ENCODE measurements around the gene GCDH. TPM values are rescaled to one million over a fixed set of nuclear protein-coding genes. Genes with fewer than 3 reads are reported as not detected.

Gene GCDH
- total RNA-seq, 3 donors from 2014 or later = 24.2 to 27.2 (median 24.7) TPM

DNA sequence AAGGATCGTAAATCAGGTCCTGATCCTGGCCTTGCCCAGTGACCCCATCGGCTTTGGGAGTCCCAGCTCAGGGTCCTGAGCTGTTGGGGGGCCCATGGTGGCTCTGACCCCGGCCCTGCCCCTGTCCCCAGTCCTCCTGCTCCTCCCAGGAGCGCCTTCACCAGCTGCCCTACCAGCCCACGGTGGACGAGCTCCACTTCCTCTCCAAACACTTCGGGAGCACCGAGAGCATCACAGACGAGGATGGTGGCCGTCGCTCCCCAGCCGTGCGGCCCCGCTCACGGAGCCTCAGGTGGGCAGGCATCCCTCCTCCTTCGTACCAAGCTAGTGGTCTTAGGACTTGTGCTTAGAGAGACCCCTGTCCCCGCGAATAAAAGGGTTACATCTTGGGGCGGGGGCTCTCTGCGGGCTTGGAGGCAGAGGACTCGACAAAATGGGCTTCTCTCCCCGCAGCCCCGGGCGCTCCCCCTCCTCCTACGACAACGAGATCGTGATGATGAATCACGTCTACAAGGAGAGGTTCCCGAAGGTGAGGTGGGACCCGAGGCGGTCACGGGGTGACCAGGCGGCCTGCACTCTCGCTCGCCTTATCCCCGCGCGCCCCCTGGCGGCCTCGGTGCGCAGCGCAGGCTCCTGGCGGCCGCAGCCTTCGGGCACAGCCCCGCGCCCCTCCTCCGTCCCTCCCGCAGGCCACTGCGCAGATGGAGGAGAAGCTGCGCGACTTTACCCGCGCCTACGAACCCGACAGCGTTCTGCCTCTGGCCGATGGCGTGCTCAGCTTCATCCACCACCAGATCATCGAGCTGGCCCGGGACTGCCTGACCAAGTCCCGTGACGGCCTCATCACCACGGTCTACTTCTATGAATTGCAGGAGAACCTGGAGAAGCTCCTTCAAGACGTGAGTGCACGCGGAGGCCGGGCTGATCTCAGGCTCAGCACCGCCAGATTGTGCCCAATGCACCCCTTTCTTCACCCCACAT, 43.5 kb upstream of the GCDH start:
- intact Hi-C loops (cut with DNase I, micrococcal nuclease) = loop anchor here in 1 of 2 donors (5.0 kb wide), 1 partner anchor 80 kb away; no protein-coding TSS in a partner anchor
- peak; percentile 98 for TF ChIP-seq CTCF (IDR thresholded peaks at IDR 0.05)
- Histone ChIP-seq H3K36me3 (ENCODE audit: low read depth) (no peaks in the 10 kb centered on the region), H3K9me3 (no peaks in the 10 kb centered on the region), H3K4me3 (no peak overlapping the region), H3K4me1 (ENCODE audit: low read depth) (peaks cover 3% of the 10 kb centered on the region)
- DNase-seq = peak; percentile 82 to 91 (median 90)
- peak; percentile 100 for ATAC-seq

DNA sequence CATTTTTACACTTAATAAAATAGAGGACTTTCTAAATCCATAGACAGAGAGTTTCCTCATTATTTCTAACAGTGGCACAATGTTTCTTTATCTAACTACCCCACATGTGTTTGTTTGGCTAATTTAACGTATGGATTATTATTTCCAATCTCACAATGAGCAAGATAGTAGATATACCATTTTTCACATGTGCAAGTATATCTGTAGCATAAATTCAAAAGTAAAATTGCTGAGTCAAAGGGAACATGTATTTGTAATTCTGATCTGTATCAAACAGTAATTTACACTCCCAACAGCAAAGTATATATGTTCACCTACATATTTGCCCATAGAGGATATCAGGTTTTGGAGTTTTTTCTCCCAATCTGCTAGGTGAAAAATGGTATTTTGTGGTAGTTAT, 34.3 kb upstream of the GCDH start:
- no peaks in the 10 kb centered on the region for H3K9me3 ChIP-seq
- no peak overlapping the region for H3K4me3 ChIP-seq
- DNase-seq = no peak
- TF ChIP-seq CTCF (IDR thresholded peaks at IDR 0.05) = no peak
- H3K4me1 ChIP-seq (ENCODE audit: low read depth) = no peaks in the 10 kb centered on the region
- no peaks in the 10 kb centered on the region for H3K36me3 ChIP-seq (ENCODE audit: low read depth)
- no peak for ATAC-seq
- intact Hi-C loops (cut with DNase I, micrococcal nuclease) = no loop called here

DNA sequence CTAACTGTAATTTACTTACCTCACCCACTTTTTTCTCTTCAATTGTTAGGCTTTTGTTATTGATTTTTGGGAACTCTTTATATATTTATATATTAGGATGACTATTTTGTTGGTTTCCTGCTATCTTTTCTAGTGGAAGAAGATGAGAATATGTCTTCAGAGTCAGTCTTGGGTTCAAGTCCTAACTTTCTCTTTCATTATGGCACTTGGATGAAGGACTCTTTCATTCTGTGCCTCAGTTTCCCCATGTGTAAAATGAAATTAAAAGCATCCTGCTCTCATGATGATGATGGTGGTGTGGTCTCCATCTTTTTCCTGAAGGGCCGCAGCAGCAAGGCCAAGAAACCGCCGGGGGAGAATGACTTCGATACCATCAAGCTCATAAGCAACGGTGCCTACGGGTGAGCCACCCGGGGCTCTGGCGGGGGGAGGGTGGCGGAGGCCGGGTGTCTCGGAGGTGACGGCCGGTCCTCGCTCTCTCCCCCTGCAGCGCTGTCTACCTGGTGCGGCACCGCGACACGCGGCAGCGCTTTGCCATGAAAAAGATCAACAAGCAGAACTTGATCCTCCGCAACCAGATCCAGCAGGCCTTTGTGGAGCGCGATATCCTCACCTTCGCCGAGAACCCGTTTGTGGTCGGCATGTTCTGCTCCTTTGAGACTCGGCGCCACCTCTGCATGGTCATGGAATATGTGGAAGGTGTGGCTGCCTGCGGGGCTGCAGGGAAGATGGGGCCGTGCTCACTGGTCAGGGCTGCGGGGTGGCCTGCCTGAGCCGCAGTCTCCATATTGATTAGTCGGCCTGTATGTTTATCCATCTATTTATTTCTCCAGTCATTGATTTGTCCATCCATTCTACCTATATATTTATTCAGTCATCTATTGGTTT, 32.7 kb upstream of the GCDH start:
- no peak for ATAC-seq
- DNase-seq = no peak
- Histone ChIP-seq H3K4me1 (ENCODE audit: low read depth) (no peaks in the 10 kb centered on the region), H3K4me3 (no peak overlapping the region), H3K9me3 (no peaks in the 10 kb centered on the region), H3K36me3 (ENCODE audit: low read depth) (no peaks in the 10 kb centered on the region)
- intact Hi-C loops (cut with DNase I, micrococcal nuclease) = no loop called here
- TF ChIP-seq CTCF (IDR thresholded peaks at IDR 0.05) = no peak

DNA sequence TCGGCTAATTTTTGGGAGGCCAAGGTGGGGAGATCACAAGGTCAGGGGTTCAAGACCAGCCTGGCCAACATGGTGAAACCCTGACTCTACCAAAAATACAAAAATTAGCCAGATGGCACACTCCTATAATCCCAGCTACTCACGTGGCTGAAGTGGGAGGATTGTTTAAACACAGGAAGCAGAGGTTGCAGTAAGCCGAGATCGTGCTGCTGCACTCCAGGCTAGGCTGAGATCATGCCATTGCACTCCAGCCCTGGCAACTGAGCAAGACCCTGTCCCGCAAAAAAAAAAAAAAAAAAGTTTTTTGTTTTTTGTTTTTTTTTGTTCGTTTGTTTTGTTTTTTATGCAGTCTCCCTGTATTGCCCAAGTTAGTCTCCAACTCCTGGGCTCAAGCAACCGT, 31.4 kb upstream of the GCDH start:
- no peak for TF ChIP-seq CTCF (IDR thresholded peaks at IDR 0.05)
- DNase-seq (no peak), ATAC-seq (no peak)
- Histone ChIP-seq H3K4me1 (ENCODE audit: low read depth) (no peaks in the 10 kb centered on the region), H3K9me3 (no peaks in the 10 kb centered on the region), H3K36me3 (ENCODE audit: low read depth) (no peaks in the 10 kb centered on the region), H3K4me3 (no peak overlapping the region)
- intact Hi-C loops (cut with DNase I, micrococcal nuclease) = no loop called here

GRCh38 chr19:12864143-12864542, 26.8 kb upstream of the GCDH start:
- no peak overlapping the region for H3K4me3 ChIP-seq
- TF ChIP-seq CTCF (IDR thresholded peaks at IDR 0.05) = no peak
- DNase-seq (no peak), ATAC-seq (no peak)
- intact Hi-C loops (cut with DNase I, micrococcal nuclease) = no loop called here
- H3K9me3 ChIP-seq = no peaks in the 10 kb centered on the region
- peaks cover 6% of the 10 kb centered on the region for H3K4me1 ChIP-seq (ENCODE audit: low read depth)
- H3K36me3 ChIP-seq (ENCODE audit: low read depth) = no peaks in the 10 kb centered on the region
